Heart left ventricle (tissue), 16 donors: ENCODE measurements around the gene RGS5. TPM values are rescaled to one million over a fixed set of nuclear protein-coding genes. Genes with fewer than 3 reads are reported as not detected.

Experiments used
- ATAC-seq, 4 donors: fragments of 200-7000 bp; cut with Tn5 transposase; one replicate each; pipeline ENCODE4 v1.9.1; 2020 to 2022; ENCODE audit warnings: moderate library complexity in 4 of 4, mild to moderate bottlenecking in 3 of 4, moderate number of reproducible peaks in 1 of 4
- DNase-seq, 5 donors: peaks; one replicate each; pipeline ENCODE4 v3.0.0-alpha.2; 2020
- H3K27ac ChIP-seq, 12 donors: fragments of 200-600 bp; sonication (generic) in 4 of 12; one replicate each; pipeline versions ENCODE4 v1.5.0 to v1.8.0; 2016 to 2022; ENCODE audit warnings: mild to moderate bottlenecking in 2 of 12
- H3K27me3 ChIP-seq, 9 donors: fragments of 200-600 bp; sonication (generic) in 2 of 9; one replicate each; pipeline versions ENCODE4 v1.5.1 to v1.8.0; 2016 to 2022; ENCODE audit warnings: mild to moderate bottlenecking in 3 of 9
- H3K36me3 ChIP-seq, 9 donors: fragments of 200-600 bp; sonication (generic) in 2 of 9; one replicate each; pipeline versions ENCODE4 v1.5.0 to v1.8.0; 2018 to 2022; ENCODE audit warnings: mild to moderate bottlenecking in 2 of 9
- H3K4me1 ChIP-seq, 12 donors: fragments of 200-600 bp; sonication (generic) in 4 of 12; one replicate each; pipeline versions ENCODE4 v1.5.0 to v1.8.0; 2016 to 2022; ENCODE audit warnings: mild to moderate bottlenecking in 3 of 12
- H3K4me3 ChIP-seq, 12 donors: fragments of 200-600 bp; sonication (generic) in 4 of 12; one replicate each; pipeline versions ENCODE4 v1.5.0 to v1.8.0; 2017 to 2022; ENCODE audit warnings: mild to moderate bottlenecking in 9 of 12, moderate library complexity in 4 of 12
- H3K9me3 ChIP-seq, 12 donors: fragments of 200-600 bp; sonication (generic) in 4 of 12; one replicate each; pipeline versions ENCODE4 v1.5.0 to v1.8.0; 2016 to 2022; ENCODE audit warnings: mild to moderate bottlenecking in 1 of 12
- POLR2A ChIP-seq, 2 donors: fragments of 450-650 bp; IDR thresholded peaks; one replicate each; pipeline ENCODE4 v1.6.1; 2017; ENCODE audit warnings: antibody characterized with exemption in 2 of 2, mild to moderate bottlenecking in 2 of 2, moderate library complexity in 2 of 2
- WGBS, 4 donors: extraction: QIAGEN DNeasy Blood & Tissue Kit in 2 of 4; methylation state at CpG; one replicate each; pipeline versions ENCODE4 v1.1.5 to v1.1.7; 2013 to 2018; 5-methylcytosine and 5-hydroxymethylcytosine counted together
- intact Hi-C, 10 donors: fragments of 100-400 bp; cut with DNase I; formaldehyde crosslinking; loops; one replicate each; pipeline versions ENCODE4 v1.11.1 to v1.14.2; 2022
- polyA plus RNA-seq, 2 donors: library from polyadenylated mRNA; stranded (reverse); fragments of 200-250 nt; gene quantifications; one replicate each; pipeline ENCODE4 v1.2.3, GENCODE V29; 2013
- total RNA-seq, 9 donors: library from RNA; depleted of rRNA in 2 of 9; stranded (reverse); fragments of >200 nt in 2 of 9; fragmentation: NEBNext Ultra II Directional in 3 of 9; extraction: Animal tissue kit (Norgen Biotek cat#: 25700) in 3 of 9; gene quantifications; one replicate each; pipeline versions ENCODE4 v1.1.0 to v1.2.4, GENCODE V29; 2016 to 2023
- TF ChIP-seq, protein P1 (sequence below), 12 donors: fragments of 200-600 bp; sonication (generic) in 4 of 12; IDR thresholded peaks; one replicate each; pipeline versions ENCODE4 v1.5.0 to v1.8.0; 2018 to 2022; ENCODE audit warnings: antibody characterized with exemption in 12 of 12, mild to moderate bottlenecking in 5 of 12
- donor health status: ischemic (EF 13 %, LVEDD 7.1; RV severe dilation, severe dysfunction).
- donor health status: healthy with polysubstance abuse.
- donor health status: DM: no; HTN: yes; CAD: no.
- donor health status: DM: no; HTN: no; CAD: no.
- donor health status: ischemic (EF 25% LVEDD 6.9; RV normal size, moderate dysfunction).
- donor health status: ischemic (EF 25% LVEDD 5.7; RV mildly dilated, moderate dysfunction).
- donor health status: healthy.
- donor health status: DM: yes; HTN: yes; CAD: no.
- donor health status: ischemic (EF 35%, LVEDD 5.7; RV mildly dilated, moderate dysfunction).
- donor health status: nonischemic (EF 11% LVEDD 7.7; RV severe dilation, severe dysfunction).
- donor health status: DM: yes; HTN: yes; CAD: no.
- donor health status: PGD.
- donor health status: ischemic (EF 29% LVEDD 5.4; RV normal size, mild dysfunction).
- donor health status: nonischemic (EF 23%, LVEDD 6.1; RV moderate dilation, normal function).

Gene RGS5
- total and polyA plus RNA-seq, 11 donors: 63.3 to 439 (median 199) TPM

DNA sequence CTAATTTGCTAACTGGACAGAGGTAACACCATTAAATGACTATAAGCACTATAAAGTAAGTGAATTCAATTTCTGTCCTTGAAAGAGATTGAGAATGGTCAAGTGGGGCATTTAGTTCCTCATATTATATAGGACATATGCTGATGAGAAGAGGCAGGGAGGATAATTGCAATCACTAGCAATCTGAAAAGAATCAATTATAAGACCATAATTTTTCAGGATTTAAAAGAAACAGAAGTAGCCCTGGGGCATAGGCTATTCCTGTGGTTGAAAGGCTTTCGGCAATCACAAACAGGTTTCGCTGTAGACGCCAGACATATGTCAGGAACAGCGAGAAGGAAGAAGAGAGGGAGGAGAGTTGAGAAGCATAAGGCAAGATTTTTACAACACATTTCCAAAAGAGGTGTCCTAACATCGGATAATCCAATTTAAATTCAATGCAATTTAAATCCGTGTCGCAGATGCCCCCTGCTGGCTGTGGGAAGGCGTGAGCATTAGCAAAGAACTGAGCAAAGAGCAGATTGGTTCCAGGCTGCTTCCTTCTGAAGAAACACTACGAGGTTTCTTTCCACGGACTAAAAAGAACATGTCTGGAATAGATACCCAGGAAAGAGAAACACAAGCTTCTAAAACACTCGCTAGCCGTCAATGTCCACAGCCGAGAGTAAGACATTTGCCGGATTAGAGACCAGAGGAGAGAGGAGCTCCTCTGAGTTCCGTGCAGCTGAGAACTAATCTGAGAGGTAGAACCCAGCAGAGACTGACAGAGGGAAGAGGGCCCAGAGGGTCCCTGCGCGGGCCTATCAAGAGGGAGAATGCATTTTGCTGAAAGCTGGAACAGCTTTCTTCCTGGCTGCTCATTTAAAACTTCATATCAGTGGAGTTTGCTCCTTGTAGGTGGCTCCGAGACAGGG, 27.9 kb downstream of the RGS5 start:
- intact Hi-C loops: loop anchor here (1.0 to 10.0 kb wide), 15 partner anchors 100 to 326 kb away; partner anchors contain the start of gene RGS4 (in 2 of the 10)
- TF ChIP-seq, protein P1, sequence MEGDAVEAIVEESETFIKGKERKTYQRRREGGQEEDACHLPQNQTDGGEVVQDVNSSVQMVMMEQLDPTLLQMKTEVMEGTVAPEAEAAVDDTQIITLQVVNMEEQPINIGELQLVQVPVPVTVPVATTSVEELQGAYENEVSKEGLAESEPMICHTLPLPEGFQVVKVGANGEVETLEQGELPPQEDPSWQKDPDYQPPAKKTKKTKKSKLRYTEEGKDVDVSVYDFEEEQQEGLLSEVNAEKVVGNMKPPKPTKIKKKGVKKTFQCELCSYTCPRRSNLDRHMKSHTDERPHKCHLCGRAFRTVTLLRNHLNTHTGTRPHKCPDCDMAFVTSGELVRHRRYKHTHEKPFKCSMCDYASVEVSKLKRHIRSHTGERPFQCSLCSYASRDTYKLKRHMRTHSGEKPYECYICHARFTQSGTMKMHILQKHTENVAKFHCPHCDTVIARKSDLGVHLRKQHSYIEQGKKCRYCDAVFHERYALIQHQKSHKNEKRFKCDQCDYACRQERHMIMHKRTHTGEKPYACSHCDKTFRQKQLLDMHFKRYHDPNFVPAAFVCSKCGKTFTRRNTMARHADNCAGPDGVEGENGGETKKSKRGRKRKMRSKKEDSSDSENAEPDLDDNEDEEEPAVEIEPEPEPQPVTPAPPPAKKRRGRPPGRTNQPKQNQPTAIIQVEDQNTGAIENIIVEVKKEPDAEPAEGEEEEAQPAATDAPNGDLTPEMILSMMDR (IDR thresholded peaks at IDR 0.05): peak; percentile 72 to 93 (median 86)
- TF ChIP-seq POLR2A (IDR thresholded peaks at IDR 0.05): no peak
- Histone ChIP-seq H3K4me3 (peak overlapping the region in 6 of 12 donors; percentile 4 to 42 (median 27)), H3K36me3 (no peaks in the 10 kb centered on the region), H3K4me1 (peaks cover 0 to 35% (median 6%) of the 10 kb centered on the region in 12 donors), H3K27me3 (no peaks in the 10 kb centered on the region), H3K9me3 (no peaks in the 10 kb centered on the region), H3K27ac (peak overlapping the region in 8 of 12 donors; percentile 9 to 74 (median 58))
- ATAC-seq (peak in 3 of 4 donors; percentile 72 to 84 (median 75)), DNase-seq (peak; percentile 61 to 75 (median 64))
- WGBS, 4 donors: 34 to 41% (median 38%) methylated on average over 18 of the region's 18 CpGs

DNA sequence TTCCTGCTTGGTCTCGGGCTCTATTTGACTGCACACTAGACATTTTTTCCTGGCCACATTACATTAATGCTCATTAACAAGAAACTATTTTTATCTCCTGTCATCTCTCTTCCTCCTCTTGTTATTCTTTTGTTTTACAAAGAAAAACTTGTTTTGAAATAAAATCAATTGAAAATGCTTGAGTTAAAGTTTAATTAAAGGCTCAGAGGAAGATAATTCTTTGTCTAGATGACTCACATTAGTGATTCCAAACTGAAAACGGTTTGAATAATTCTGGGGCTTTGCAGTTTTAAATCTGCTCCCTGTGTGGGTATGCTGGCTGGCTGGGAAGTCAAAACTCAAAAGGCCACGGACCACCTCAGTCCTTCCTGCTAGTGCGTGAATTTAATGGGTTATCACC, 29.6 kb downstream of the RGS5 start:
- Histone ChIP-seq H3K4me3 (peak overlapping the region in 1 of 12 donors; percentile 5), H3K4me1 (peaks cover 0 to 43% (median 8%) of the 10 kb centered on the region in 12 donors), H3K36me3 (no peaks in the 10 kb centered on the region), H3K27me3 (no peaks in the 10 kb centered on the region), H3K9me3 (no peaks in the 10 kb centered on the region), H3K27ac (peak overlapping the region in 7 of 12 donors; percentile 1 to 65 (median 40))
- intact Hi-C loops: loop anchor here in 9 of 10 donors (2.0 to 10.0 kb wide), 7 partner anchors 98 to 296 kb away; no protein-coding TSS in a partner anchor
- no peak for DNase-seq
- no peak for TF ChIP-seq POLR2A (IDR thresholded peaks at IDR 0.05)
- TF ChIP-seq, protein P1 (IDR thresholded peaks at IDR 0.05): no peak
- 54 to 59% (median 58%) methylated on average over 4 of the region's 4 CpGs for WGBS, 4 donors
- ATAC-seq: no peak

DNA sequence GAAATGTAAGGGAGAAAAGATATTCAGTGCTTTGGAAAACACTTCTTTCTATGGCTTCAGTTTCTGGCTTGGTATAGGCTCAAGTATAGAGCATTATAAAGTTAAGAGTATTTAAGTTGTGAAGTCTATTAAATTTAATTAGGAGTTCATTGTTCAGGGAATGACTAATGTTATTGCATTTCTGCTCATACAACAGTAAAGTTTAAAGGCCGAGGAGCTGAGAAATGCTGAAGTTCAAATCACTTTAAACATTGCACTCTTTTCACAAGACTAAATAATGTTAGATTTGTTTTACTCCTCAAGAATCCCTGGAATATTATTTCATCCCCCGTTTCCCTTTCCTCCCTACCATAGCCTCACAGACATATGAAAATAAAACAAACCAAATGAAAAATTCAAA, 30.1 kb downstream of the RGS5 start:
- Histone ChIP-seq H3K27ac (peak overlapping the region in 6 of 12 donors; percentile 19 to 65 (median 46)), H3K27me3 (no peaks in the 10 kb centered on the region), H3K9me3 (no peaks in the 10 kb centered on the region), H3K4me1 (peaks cover 0 to 48% (median 10%) of the 10 kb centered on the region in 12 donors), H3K36me3 (peaks cover 0 to 2% (median 0%) of the 10 kb centered on the region in 9 donors), H3K4me3 (peak overlapping the region in 1 of 12 donors; percentile 5)
- WGBS, 4 donors: 62 to 72% (median 67%) methylated on average over 2 of the region's 2 CpGs
- TF ChIP-seq POLR2A (IDR thresholded peaks at IDR 0.05): no peak
- TF ChIP-seq, protein P1 (IDR thresholded peaks at IDR 0.05): no peak
- intact Hi-C loops: loop anchor here in 9 of 10 donors (2.0 to 10.0 kb wide), 7 partner anchors 98 to 295 kb away; no protein-coding TSS in a partner anchor
- no peak for ATAC-seq
- DNase-seq: no peak

DNA sequence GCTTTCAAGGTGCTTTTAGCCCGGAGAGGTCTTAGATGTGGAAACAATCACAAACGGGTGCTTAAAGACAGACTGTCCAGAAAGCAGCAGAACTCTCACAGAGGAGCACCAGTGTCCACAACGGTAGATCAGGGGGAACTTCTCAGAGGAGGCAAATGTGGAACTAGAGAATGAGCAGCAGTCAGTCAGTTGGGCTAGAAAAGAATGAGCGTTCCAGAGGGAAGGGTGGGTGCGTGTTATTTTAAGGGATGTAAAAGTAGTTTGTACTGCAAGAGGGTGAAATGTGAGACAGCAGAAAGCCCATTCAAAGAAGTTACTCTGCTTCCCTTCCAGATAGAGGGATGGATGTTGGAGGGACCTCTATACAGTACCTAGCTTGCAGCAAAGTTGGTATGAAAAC, 30.9 kb downstream of the RGS5 start:
- TF ChIP-seq, protein P1 (IDR thresholded peaks at IDR 0.05): no peak
- TF ChIP-seq POLR2A (IDR thresholded peaks at IDR 0.05): no peak
- ATAC-seq (no peak), DNase-seq (no peak)
- peak overlapping the region in 4 of 12 donors; percentile 25 to 65 (median 46) for H3K27ac ChIP-seq
- peak overlapping the region in 2 of 12 donors; percentile 6 to 30 for H3K4me3 ChIP-seq
- peaks cover 0 to 56% (median 11%) of the 10 kb centered on the region in 12 donors for H3K4me1 ChIP-seq
- no peaks in the 10 kb centered on the region for H3K9me3 ChIP-seq
- peaks cover 0 to 8% (median 0%) of the 10 kb centered on the region in 9 donors for H3K36me3 ChIP-seq
- 56 to 68% (median 59%) methylated on average over 5 of the region's 5 CpGs for WGBS, 4 donors
- intact Hi-C loops: loop anchor here in 9 of 10 donors (2.0 to 10.0 kb wide), 7 partner anchors 97 to 295 kb away; no protein-coding TSS in a partner anchor
- no peaks in the 10 kb centered on the region for H3K27me3 ChIP-seq
